Measurements from ENCODE around the gene ARHGEF26. TPM values are rescaled to one million over a fixed set of nuclear protein-coding genes. Genes with fewer than 3 reads are reported as not detected.

The ARHGEF26 gene
- total RNA-seq, 1 experiment from 2014 or later: 14.1 TPM

DNA sequence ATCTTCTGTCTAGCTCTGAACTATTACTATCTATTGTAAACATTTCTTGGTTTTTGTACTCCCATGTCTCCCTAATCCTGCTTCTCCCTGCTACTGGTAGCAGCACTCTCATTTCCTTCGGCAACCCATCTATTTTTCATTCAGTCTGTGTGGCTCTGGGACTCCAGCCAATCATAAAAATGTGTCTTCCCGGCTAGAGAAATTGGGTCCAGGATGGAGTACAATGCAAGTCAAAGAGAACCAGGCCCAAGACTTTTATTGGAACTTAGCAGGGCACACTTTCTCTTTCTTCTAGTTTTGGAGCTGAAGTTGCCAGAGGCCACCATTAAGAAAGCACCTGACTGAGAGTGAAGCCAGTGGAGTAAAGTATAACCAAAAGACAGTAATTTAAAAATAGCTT lies 22.8 kb upstream of the ARHGEF26 start:
- Mint-ChIP-seq H3K27ac (no peak overlapping the region), H3K4me1 (0 out of 2 replicates have a peak, but pooled peaks cover 2% of the 10 kb centered on the region), H3K9me3 (no peaks in the 10 kb centered on the region), H3K4me3 (no peak overlapping the region), H3K36me3 (no peaks in the 10 kb centered on the region), H3K27me3 (ENCODE audit: low read depth) (no peaks in the 10 kb centered on the region)
- POLR2A ChIA-PET: no interaction called here
- DNase-seq (ENCODE audit: low spot score) (no peak), ATAC-seq (no peak)
- TF ChIP-seq, protein P1, sequence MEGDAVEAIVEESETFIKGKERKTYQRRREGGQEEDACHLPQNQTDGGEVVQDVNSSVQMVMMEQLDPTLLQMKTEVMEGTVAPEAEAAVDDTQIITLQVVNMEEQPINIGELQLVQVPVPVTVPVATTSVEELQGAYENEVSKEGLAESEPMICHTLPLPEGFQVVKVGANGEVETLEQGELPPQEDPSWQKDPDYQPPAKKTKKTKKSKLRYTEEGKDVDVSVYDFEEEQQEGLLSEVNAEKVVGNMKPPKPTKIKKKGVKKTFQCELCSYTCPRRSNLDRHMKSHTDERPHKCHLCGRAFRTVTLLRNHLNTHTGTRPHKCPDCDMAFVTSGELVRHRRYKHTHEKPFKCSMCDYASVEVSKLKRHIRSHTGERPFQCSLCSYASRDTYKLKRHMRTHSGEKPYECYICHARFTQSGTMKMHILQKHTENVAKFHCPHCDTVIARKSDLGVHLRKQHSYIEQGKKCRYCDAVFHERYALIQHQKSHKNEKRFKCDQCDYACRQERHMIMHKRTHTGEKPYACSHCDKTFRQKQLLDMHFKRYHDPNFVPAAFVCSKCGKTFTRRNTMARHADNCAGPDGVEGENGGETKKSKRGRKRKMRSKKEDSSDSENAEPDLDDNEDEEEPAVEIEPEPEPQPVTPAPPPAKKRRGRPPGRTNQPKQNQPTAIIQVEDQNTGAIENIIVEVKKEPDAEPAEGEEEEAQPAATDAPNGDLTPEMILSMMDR (IDR thresholded peaks at IDR 0.05): no peak
- CTCF ChIA-PET: no interaction called here

GRCh38 chr3:154100556-154100955 lies 20.6 kb upstream of the ARHGEF26 start:
- Mint-ChIP-seq H3K36me3 (no peaks in the 10 kb centered on the region), H3K4me1 (0 out of 2 replicates have a peak, but pooled peaks cover 2% of the 10 kb centered on the region), H3K4me3 (no peak overlapping the region), H3K27me3 (ENCODE audit: low read depth) (no peaks in the 10 kb centered on the region), H3K9me3 (no peaks in the 10 kb centered on the region), H3K27ac (no peak overlapping the region)
- no peak for DNase-seq (ENCODE audit: low spot score)
- TF ChIP-seq ZSCAN18 (CRISPR knock-in tag; IDR thresholded peaks at IDR 0.05) (no peak), IRF2 (CRISPR knock-in tag; IDR thresholded peaks at IDR 0.05; ENCODE audit: borderline replicate concordance, low read depth) (no peak), GABPB1 (CRISPR knock-in tag; IDR thresholded peaks at IDR 0.05) (no peak), NR2C2 (CRISPR knock-in tag; IDR thresholded peaks at IDR 0.05) (no peak), SP1 (CRISPR knock-in tag; conservative IDR thresholded peaks at IDR 0.05) (no peak), TEAD4 (CRISPR knock-in tag; IDR thresholded peaks at IDR 0.05) (no peak)
- TF ChIP-seq, protein P2, sequence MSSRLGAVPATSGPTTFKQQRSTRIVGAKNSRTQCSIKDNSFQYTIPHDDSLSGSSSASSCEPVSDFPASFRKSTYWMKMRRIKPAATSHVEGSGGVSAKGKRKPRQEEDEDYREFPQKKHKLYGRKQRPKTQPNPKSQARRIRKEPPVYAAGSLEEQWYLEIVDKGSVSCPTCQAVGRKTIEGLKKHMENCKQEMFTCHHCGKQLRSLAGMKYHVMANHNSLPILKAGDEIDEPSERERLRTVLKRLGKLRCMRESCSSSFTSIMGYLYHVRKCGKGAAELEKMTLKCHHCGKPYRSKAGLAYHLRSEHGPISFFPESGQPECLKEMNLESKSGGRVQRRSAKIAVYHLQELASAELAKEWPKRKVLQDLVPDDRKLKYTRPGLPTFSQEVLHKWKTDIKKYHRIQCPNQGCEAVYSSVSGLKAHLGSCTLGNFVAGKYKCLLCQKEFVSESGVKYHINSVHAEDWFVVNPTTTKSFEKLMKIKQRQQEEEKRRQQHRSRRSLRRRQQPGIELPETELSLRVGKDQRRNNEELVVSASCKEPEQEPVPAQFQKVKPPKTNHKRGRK (CRISPR knock-in tag; IDR thresholded peaks at IDR 0.05; ENCODE audit: borderline replicate concordance): no peak
- TF ChIP-seq, protein P3, sequence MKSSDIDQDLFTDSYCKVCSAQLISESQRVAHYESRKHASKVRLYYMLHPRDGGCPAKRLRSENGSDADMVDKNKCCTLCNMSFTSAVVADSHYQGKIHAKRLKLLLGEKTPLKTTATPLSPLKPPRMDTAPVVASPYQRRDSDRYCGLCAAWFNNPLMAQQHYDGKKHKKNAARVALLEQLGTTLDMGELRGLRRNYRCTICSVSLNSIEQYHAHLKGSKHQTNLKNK (CRISPR knock-in tag; IDR thresholded peaks at IDR 0.05): no peak
- TF ChIP-seq, protein P4, sequence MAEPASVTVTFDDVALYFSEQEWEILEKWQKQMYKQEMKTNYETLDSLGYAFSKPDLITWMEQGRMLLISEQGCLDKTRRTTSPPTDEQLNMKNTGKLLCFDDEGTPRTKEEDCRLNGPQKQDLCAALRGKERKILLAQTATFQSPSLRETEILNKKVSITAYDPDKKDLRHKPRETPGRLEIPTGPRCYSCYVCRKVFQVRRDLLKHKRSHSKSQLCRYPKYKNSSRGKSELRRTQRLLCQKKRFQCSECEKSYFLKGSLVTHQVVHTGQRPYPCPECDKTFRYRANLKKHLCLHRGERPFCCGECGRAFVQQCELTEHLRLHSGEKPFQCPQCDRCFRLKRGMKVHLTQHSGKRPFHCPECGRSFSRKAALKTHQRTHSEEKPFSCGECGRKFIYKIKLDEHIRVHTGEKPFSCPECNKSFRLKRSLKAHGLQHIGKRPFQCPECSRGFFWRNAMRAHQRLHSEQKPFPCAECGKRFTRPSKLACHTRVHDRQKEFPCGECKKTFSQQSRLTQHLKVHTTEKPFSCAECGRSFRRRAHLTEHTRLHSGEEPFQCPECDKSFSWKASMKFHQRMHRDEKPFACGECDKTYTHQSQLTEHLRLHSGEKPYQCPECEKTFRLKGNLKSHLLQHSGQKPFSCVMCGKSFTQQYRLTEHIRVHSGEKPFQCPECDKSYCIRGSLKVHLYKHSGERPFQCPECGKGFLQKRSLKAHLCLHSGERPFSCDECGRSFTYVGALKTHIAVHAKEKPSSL (CRISPR knock-in tag; conservative IDR thresholded peaks at IDR 0.05): no peak
- POLR2A ChIA-PET: no interaction called here
- CTCF ChIA-PET: no interaction called here
- no peak for ATAC-seq

DNA sequence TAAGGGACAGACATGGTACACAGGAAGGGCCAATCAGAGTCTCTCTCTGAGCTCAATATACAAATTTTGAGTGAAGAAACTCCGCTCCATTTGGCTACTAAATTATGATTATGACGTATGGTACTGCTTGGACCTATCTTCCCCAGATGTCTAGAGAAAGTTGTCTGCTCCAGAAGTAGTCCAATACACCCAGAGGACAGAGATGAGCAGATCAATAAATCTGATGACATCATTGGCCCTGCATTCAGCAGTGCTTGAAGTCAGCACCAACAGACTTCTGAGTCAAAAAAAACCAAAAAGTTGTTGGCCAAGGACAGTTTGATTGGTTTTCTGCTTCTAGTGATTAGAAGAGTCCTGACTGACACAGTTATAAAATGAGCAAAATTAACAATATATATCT lies 19.9 kb upstream of the ARHGEF26 start:
- no peak overlapping the region for H3K4me3 Mint-ChIP-seq
- H3K4me1 Mint-ChIP-seq: 0 out of 2 replicates have a peak, but pooled peaks cover 2% of the 10 kb centered on the region
- no peaks in the 10 kb centered on the region for H3K9me3 Mint-ChIP-seq
- H3K27ac Mint-ChIP-seq: no peak overlapping the region
- ATAC-seq (no peak), DNase-seq (ENCODE audit: low spot score) (no peak)
- TF ChIP-seq ZNF671 (CRISPR knock-in tag; IDR thresholded peaks at IDR 0.05) (no peak), CDX4 (CRISPR knock-in tag; IDR thresholded peaks at IDR 0.05; ENCODE audit: borderline replicate concordance) (no peak), CBFB (CRISPR knock-in tag; IDR thresholded peaks at IDR 0.05; ENCODE audit: low read depth) (no peak), JAZF1 (CRISPR knock-in tag; IDR thresholded peaks at IDR 0.05) (no peak)
- H3K36me3 Mint-ChIP-seq: no peaks in the 10 kb centered on the region
- POLR2A ChIA-PET: no interaction called here
- no peaks in the 10 kb centered on the region for H3K27me3 Mint-ChIP-seq (ENCODE audit: low read depth)
- CTCF ChIA-PET: no interaction called here

All from WTC11 (cell line).